ENCODE measurements around the gene AS3MT.

AS3MT gene

GRCh38 chr10:102878629-102879028, 9.4 kb downstream of the AS3MT start:
- no peak overlapping the region for H3K4me3 ChIP-seq (ENCODE audit: low read length)
- no peak overlapping the region for H3K27ac ChIP-seq (ENCODE audit: low read length)
- no peaks in the 10 kb centered on the region for H3K79me2 ChIP-seq (ENCODE audit: low read length)
- no peak overlapping the region for H2AFZ ChIP-seq (ENCODE audit: low read depth, low read length)
- no peak for TF ChIP-seq EZH2phosphoT487 (IDR thresholded peaks at IDR 0.05; ENCODE audit: low read depth)
- TF ChIP-seq, protein P1, sequence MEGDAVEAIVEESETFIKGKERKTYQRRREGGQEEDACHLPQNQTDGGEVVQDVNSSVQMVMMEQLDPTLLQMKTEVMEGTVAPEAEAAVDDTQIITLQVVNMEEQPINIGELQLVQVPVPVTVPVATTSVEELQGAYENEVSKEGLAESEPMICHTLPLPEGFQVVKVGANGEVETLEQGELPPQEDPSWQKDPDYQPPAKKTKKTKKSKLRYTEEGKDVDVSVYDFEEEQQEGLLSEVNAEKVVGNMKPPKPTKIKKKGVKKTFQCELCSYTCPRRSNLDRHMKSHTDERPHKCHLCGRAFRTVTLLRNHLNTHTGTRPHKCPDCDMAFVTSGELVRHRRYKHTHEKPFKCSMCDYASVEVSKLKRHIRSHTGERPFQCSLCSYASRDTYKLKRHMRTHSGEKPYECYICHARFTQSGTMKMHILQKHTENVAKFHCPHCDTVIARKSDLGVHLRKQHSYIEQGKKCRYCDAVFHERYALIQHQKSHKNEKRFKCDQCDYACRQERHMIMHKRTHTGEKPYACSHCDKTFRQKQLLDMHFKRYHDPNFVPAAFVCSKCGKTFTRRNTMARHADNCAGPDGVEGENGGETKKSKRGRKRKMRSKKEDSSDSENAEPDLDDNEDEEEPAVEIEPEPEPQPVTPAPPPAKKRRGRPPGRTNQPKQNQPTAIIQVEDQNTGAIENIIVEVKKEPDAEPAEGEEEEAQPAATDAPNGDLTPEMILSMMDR (IDR thresholded peaks at IDR 0.05; ENCODE audit: low read depth, low read length): no peak
- H3K4me1 ChIP-seq (ENCODE audit: low read length): no peaks in the 10 kb centered on the region
- no peaks in the 10 kb centered on the region for H3K36me3 ChIP-seq (replicated peaks; ENCODE audit: low read depth, low read length)
- no peak overlapping the region for H3K9ac ChIP-seq (ENCODE audit: low read length)
- H3K27me3 ChIP-seq (ENCODE audit: low read depth, low read length): no peaks in the 10 kb centered on the region
- H3K9me3 ChIP-seq (ENCODE audit: insufficient read depth, low read length): no peaks in the 10 kb centered on the region
- H3K4me2 ChIP-seq (ENCODE audit: low read length): no peak overlapping the region
- no peaks in the 10 kb centered on the region for H4K20me1 ChIP-seq (ENCODE audit: insufficient read depth, low read length)

GRCh38 chr10:102880256-102880655, 11.0 kb downstream of the AS3MT start:
- H3K27ac ChIP-seq (ENCODE audit: low read length): no peak overlapping the region
- H3K36me3 ChIP-seq (replicated peaks; ENCODE audit: low read depth, low read length): no peaks in the 10 kb centered on the region
- no peak overlapping the region for H3K4me3 ChIP-seq (ENCODE audit: low read length)
- no peak overlapping the region for H2AFZ ChIP-seq (ENCODE audit: low read depth, low read length)
- no peaks in the 10 kb centered on the region for H3K27me3 ChIP-seq (ENCODE audit: low read depth, low read length)
- no peak overlapping the region for H3K9ac ChIP-seq (ENCODE audit: low read length)
- no peaks in the 10 kb centered on the region for H4K20me1 ChIP-seq (ENCODE audit: insufficient read depth, low read length)
- no peaks in the 10 kb centered on the region for H3K4me1 ChIP-seq (ENCODE audit: low read length)
- TF ChIP-seq EZH2phosphoT487 (IDR thresholded peaks at IDR 0.05; ENCODE audit: low read depth): no peak
- TF ChIP-seq, protein P1 (IDR thresholded peaks at IDR 0.05; ENCODE audit: low read depth, low read length): no peak
- no peaks in the 10 kb centered on the region for H3K79me2 ChIP-seq (ENCODE audit: low read length)
- H3K4me2 ChIP-seq (ENCODE audit: low read length): no peak overlapping the region
- H3K9me3 ChIP-seq (ENCODE audit: insufficient read depth, low read length): no peaks in the 10 kb centered on the region

DNA sequence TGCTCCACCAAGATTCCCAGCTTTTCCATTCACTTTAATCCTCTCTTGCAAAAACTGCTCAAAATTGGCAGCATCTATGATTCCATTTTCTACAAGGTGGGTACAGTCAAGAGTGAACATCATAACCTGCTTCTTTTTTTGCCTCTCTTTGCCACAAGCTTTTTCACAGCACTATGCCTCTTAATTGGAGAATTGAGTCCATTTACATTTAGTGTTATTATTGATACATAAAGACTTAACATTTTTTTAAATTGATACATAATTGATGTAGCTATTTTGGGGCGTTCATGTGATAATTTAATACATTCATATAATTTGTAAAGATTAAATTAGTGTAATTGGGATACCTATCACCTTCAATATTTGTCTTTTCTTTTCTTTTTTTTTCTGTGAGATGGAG, 18.8 kb downstream of the AS3MT start:
- no peaks in the 10 kb centered on the region for H3K27me3 ChIP-seq (ENCODE audit: low read depth, low read length)
- H3K4me1 ChIP-seq (ENCODE audit: low read length): no peaks in the 10 kb centered on the region
- H3K36me3 ChIP-seq (replicated peaks; ENCODE audit: low read depth, low read length): no peaks in the 10 kb centered on the region
- H3K9me3 ChIP-seq (ENCODE audit: insufficient read depth, low read length): no peaks in the 10 kb centered on the region
- no peak overlapping the region for H2AFZ ChIP-seq (ENCODE audit: low read depth, low read length)
- H3K9ac ChIP-seq (ENCODE audit: low read length): no peak overlapping the region
- no peak overlapping the region for H3K27ac ChIP-seq (ENCODE audit: low read length)
- H4K20me1 ChIP-seq (ENCODE audit: insufficient read depth, low read length): no peaks in the 10 kb centered on the region
- no peak for TF ChIP-seq EZH2phosphoT487 (IDR thresholded peaks at IDR 0.05; ENCODE audit: low read depth)
- TF ChIP-seq, protein P1 (IDR thresholded peaks at IDR 0.05; ENCODE audit: low read depth, low read length): no peak
- no peak overlapping the region for H3K4me2 ChIP-seq (ENCODE audit: low read length)
- H3K79me2 ChIP-seq (ENCODE audit: low read length): no peaks in the 10 kb centered on the region
- H3K4me3 ChIP-seq (ENCODE audit: low read length): no peak overlapping the region

DNA sequence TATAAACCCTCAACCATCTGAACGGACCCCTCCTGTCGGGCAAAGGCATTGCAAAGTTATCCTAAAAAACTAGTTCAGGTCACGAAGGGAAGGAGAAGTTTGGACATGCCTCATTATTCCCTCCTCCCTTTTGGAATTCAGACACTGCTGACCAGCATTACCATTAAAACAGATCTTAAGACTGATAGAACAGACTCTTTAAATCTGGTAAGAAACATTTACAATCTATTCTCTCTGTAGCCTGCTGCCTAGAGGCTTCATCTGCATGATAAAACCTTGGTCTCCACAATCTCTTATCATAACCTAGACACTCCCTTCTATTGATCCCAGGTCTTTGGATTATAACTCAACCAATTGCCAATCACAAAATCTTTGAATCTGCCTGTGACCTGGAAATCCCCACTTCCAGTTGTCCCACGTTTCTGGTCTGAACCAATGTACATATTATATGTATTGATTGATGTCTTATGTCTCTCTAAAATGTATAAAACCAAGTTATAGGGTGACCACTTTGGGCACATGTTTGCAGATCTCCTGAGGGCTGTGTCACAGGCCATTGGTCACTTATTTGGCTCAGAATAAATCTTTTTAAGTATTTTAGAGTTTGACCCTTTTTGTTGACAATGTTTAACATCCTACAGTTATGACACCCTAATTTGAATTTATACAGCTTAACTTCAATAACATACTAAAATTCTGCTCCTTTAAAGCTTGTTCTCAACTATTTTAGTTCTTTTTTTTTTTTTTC, 25.4 kb downstream of the AS3MT start:
- Histone ChIP-seq H3K4me1 (ENCODE audit: low read length) (no peaks in the 10 kb centered on the region), H2AFZ (ENCODE audit: low read depth, low read length) (no peak overlapping the region), H3K79me2 (ENCODE audit: low read length) (no peaks in the 10 kb centered on the region), H3K4me2 (ENCODE audit: low read length) (no peak overlapping the region), H4K20me1 (ENCODE audit: insufficient read depth, low read length) (no peaks in the 10 kb centered on the region), H3K9me3 (ENCODE audit: insufficient read depth, low read length) (no peaks in the 10 kb centered on the region), H3K4me3 (ENCODE audit: low read length) (no peak overlapping the region), H3K27me3 (ENCODE audit: low read depth, low read length) (no peaks in the 10 kb centered on the region), H3K9ac (ENCODE audit: low read length) (no peak overlapping the region), H3K36me3 (replicated peaks; ENCODE audit: low read depth, low read length) (no peaks in the 10 kb centered on the region), H3K27ac (ENCODE audit: low read length) (no peak overlapping the region)
- TF ChIP-seq, protein P1 (IDR thresholded peaks at IDR 0.05; ENCODE audit: low read depth, low read length): no peak
- TF ChIP-seq EZH2phosphoT487 (IDR thresholded peaks at IDR 0.05; ENCODE audit: low read depth): no peak
